ENCODE results near the gene MIX23. TPM values are rescaled to one million over a fixed set of nuclear protein-coding genes. Genes with fewer than 3 reads are reported as not detected.
"Not testable (repeated sequence)": the region's sequence is repeated elsewhere in the genome, so short reads cannot be mapped to it uniquely, and the experiment has no call there.

The MIX23 gene
- polyA plus RNA-seq, 3 donors, result 54.5 to 59.4 (median 58.0) TPM

- peak in 1 of 3 donors; percentile 15 for DNase-seq (ENCODE audit: low read depth in 3 of 3, low spot score in 2 of 3)
Observed at GRCh38 chr3:122392868-122393844, 10.1 kb upstream of the MIX23 start.

DNA sequence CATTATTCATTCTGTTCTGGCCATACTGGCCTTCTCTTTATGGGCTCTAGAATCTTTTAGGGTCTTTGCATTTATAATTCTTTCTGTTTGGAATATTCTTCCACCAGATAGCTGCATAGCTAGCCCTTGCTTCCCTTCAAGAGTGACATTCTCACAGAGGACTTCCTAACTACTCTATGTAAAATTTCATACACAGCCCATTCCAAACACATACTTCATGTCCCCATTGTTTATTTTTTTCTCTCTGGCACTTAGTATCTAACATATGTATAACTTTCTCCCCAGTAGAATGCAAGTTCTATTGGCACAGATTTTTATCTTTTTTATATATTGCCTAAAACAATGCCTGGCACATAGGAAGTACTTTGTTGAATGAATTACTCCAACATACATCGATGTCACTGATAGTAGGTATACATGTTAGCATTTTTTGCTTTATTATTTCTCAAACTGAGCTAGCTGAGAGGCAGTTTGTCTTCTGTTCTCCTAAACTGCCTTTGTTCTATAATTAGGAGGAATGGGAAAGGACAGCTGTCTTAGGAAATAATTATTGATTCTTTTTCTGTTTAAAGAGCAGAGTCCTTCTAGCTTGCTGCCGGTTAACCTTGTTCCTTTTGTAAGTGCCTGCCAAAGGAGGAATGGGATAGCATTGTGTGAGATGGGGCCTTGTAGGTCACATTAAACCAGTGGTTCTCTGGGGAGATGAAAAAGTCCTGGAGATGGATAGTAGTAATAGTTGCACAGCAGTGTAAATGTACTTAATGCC, 8.8 kb upstream of the MIX23 start:
- DNase-seq (ENCODE audit: low read depth in 3 of 3, low spot score in 2 of 3), result no peak

DNA sequence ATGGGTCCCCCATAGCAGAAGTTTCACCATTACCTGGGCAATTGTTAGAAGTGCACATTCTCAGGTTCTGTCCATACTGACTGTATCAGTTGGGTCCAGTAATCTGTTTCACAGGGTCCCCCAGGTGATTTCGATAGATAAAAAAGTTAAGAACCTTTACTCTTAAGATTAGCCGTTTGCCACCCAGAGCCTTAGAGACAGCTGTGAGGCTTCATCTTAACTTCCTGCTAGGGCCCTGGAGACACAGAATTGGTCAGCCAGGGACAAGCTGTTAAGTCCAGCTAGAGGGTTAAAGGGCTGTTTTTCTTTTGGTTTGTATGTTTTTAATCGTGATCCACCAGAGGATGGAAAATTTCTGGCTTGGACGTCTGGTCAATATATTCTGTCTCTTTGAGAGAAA, 7.6 kb upstream of the MIX23 start:
- no peak for DNase-seq (ENCODE audit: low read depth in 3 of 3, low spot score in 2 of 3)

DNA sequence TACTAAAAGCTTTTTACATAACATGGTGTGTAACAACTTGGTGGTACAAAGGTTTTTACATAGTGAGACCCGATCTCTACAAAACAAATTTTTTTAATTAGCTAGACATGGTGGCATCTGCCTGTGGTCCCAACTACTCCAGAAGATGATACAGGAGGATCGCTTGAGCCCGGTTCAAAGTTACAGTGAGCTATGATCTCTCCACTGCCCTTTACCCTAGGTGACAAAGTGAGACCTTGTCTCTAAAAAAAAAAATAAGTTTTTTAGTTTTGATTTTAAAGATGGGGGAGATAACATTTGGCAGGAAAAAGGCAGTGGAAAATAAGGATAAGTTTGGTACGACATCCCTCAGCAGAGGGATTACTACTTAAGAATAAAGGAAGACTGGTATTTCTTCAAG, 6.9 kb upstream of the MIX23 start:
- DNase-seq (ENCODE audit: low read depth in 3 of 3, low spot score in 2 of 3), result no peak

DNA sequence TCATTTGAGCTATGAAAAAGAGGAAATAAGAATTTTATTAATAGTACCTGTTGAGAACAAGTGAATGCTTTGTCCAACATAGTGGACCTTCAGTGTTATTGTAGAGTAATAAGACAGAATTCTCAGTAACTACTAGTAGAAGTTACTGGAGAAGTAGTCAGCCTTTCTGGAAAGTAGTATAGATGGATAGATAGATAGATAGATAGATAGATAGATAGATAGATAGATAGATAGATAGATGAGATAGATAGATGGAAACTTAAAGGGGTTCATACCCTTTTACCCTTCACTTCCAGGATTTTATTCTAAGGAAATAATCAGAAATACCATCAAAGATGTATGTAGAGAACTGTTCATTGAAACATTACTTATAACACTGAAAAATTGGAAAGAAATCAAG, 6.2 kb upstream of the MIX23 start:
- no peak for DNase-seq (ENCODE audit: low read depth in 3 of 3, low spot score in 2 of 3)

- no peak for DNase-seq (ENCODE audit: low read depth in 3 of 3, low spot score in 2 of 3)
Observed at GRCh38 chr3:122387709-122388108, 4.7 kb upstream of the MIX23 start.

- DNase-seq (ENCODE audit: low read depth in 3 of 3, low spot score in 2 of 3), result peak; percentile 82 to 90 (median 85)
Observed at GRCh38 chr3:122383771-122384697, 1.0 kb upstream of the MIX23 start, which contains the start of gene FAM162A. Gene FAM162A, plus strand, starts transcription at chr3:122384182. Its CDS starts 84 bp downstream, at chr3:122384266.

GRCh38 chr3:122377975-122378374, 5.1 kb downstream of the MIX23 start:
- no peak for DNase-seq (ENCODE audit: low read depth in 3 of 3, low spot score in 2 of 3)

GRCh38 chr3:122374034-122374433, 9.0 kb downstream of the MIX23 start:
- no peak for DNase-seq (ENCODE audit: low read depth in 3 of 3, low spot score in 2 of 3)

DNA sequence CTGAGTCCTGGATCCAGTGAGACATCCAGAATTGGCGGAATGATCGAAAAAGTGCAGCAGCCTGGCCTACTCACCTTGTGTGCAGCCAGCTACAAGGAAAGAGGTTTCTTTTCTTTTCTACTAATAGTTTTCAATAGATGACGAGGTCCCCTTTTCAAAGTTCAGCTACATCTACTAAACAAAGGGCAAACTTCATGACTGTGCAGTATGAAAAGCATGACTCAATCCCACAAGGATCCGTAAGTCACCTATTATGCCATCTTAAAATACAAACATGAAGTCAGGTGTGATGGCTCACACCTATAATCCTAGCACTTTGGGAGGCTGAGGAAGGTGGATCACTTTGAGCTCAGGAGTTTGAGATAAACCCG, 16.7 kb downstream of the MIX23 start:
- no peak for DNase-seq (ENCODE audit: low read depth in 3 of 3, low spot score in 2 of 3)

DNA sequence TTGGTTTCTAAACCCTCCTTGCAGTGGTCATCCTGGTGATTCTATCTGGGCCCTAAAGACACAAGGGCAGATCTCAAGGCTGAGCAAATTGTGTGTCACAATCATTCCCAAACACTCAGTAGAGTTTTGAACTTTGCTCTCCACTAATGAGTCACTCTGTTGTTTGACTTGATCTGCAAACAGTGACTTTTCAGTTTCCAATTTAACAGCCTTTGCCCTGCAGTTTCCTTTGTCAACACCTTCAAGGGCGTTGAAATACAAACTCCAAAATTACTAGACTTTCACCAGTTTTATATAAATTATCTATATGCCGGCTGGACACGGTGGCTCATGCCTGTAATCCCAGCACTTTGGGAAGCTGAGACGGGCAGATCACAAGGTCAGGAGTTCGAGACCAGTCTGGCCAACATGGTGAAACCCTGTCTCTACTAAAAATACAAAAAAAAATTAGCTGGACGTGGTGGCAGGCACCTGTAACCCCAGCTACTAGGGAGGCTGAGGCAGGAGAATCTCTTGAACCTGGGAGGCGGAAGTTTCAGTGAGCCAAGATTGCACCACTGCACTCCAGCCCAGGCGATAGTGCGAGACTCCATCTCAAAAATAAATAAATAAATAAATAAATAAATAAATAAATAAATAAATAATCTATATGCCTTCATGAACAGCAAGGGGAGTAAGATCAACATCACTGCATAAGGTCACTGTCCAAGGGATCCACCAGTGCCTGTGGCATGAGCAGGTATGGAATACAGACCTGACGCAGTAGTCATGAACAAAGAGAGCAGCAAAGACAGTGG, 17.3 kb downstream of the MIX23 start:
- not testable (repeated sequence) for DNase-seq (ENCODE audit: low read depth in 3 of 3, low spot score in 2 of 3)

- no peak for DNase-seq (ENCODE audit: low read depth in 3 of 3, low spot score in 2 of 3)
Observed at GRCh38 chr3:122365073-122365472, 18.0 kb downstream of the MIX23 start.

GRCh38 chr3:122364490-122364889, 18.5 kb downstream of the MIX23 start:
- no peak for DNase-seq (ENCODE audit: low read depth in 3 of 3, low spot score in 2 of 3)

DNA sequence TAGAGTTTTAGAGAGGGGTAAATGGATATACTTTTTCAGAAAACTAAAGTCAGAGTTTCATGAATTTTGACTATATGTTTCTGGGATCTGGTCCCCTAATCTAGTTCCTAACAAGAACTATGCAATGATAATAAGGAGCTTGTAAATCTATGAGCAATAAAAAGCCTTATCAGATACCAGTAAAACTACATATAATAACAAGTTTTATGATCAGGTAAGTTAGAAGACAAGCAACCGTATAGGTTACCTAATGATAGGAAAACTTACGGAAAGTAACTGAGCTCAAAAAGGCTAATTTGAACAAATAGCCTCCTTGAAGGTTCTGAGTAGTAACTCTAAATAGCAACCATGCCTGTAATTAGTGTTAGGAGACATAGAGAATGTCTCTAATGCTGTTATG, 21.0 kb downstream of the MIX23 start:
- no peak for DNase-seq (ENCODE audit: low read depth in 3 of 3, low spot score in 2 of 3)

GRCh38 chr3:122358703-122359032, 24.4 kb downstream of the MIX23 start:
- no peak for DNase-seq (ENCODE audit: low read depth in 3 of 3, low spot score in 2 of 3)

- no peak for DNase-seq (ENCODE audit: low read depth in 3 of 3, low spot score in 2 of 3)
Observed at GRCh38 chr3:122357828-122358702, 25.0 kb downstream of the MIX23 start.

- peak in 2 of 3 donors; percentile 4 to 13 for DNase-seq (ENCODE audit: low read depth in 3 of 3, low spot score in 2 of 3)
Observed at GRCh38 chr3:122356402-122356801, 26.6 kb downstream of the MIX23 start.

- no peak for DNase-seq (ENCODE audit: low read depth in 3 of 3, low spot score in 2 of 3)
Observed at GRCh38 chr3:122355612-122356011, 27.4 kb downstream of the MIX23 start.

GRCh38 chr3:122353893-122354401, 29.1 kb downstream of the MIX23 start:
- no peak for DNase-seq (ENCODE audit: low read depth in 3 of 3, low spot score in 2 of 3)

Data from right renal cortex interstitium (tissue), 3 donors.